HG03565 (cell line): Measurements from ENCODE around the gene CILP2.

Experiments used
- ATAC-seq: cut with Tn5 transposase; IDR thresholded peaks from one replicate; pipeline ENCODE4 v1.9.1; 2021; ENCODE audit warnings: mild to moderate bottlenecking, moderate library complexity; ENCODE audit not compliant: unreplicated experiment

The CILP2 gene

GRCh38 chr19:19504754-19505668 lies 33.1 kb upstream of the CILP2 start:
- no peak for ATAC-seq

GRCh38 chr19:19505669-19506326 lies 32.3 kb upstream of the CILP2 start:
- no peak for ATAC-seq

GRCh38 chr19:19506592-19506991 lies 31.5 kb upstream of the CILP2 start:
- no peak for ATAC-seq

GRCh38 chr19:19507354-19507753 lies 30.7 kb upstream of the CILP2 start:
- ATAC-seq = no peak

- ATAC-seq = no peak
Observed at GRCh38 chr19:19508217-19508616, 29.8 kb upstream of the CILP2 start.

- ATAC-seq = no peak
Observed at GRCh38 chr19:19510432-19510831, 27.6 kb upstream of the CILP2 start.

- ATAC-seq = no peak
Observed at GRCh38 chr19:19513682-19514081, 24.4 kb upstream of the CILP2 start.

GRCh38 chr19:19514215-19514657 lies 23.8 kb upstream of the CILP2 start:
- no peak for ATAC-seq

- ATAC-seq = no peak
Observed at GRCh38 chr19:19514881-19515641, 23.0 kb upstream of the CILP2 start, which contains the start of gene TSSK6. Gene TSSK6, minus strand, starts transcription at chr19:19515548. Its CDS starts 121 bp downstream, at chr19:19515427.

- peak; percentile 95 for ATAC-seq
Observed at GRCh38 chr19:19515642-19516519, 22.2 kb upstream of the CILP2 start, which contains the start of gene NDUFA13. Gene NDUFA13, plus strand, starts transcription at chr19:19516225. Its CDS starts 14 bp downstream, at chr19:19516239.

GRCh38 chr19:19517235-19517619 lies 20.8 kb upstream of the CILP2 start:
- no peak for ATAC-seq

GRCh38 chr19:19520989-19521388 lies 17.1 kb upstream of the CILP2 start:
- no peak for ATAC-seq

- no peak for ATAC-seq
Observed at GRCh38 chr19:19523177-19523576, 14.9 kb upstream of the CILP2 start.

GRCh38 chr19:19524053-19524452 lies 14.0 kb upstream of the CILP2 start:
- ATAC-seq = no peak

- ATAC-seq = no peak
Observed at GRCh38 chr19:19525611-19526380, 12.3 kb upstream of the CILP2 start.

GRCh38 chr19:19526581-19527370 lies 11.3 kb upstream of the CILP2 start:
- no peak for ATAC-seq

- ATAC-seq = no peak
Observed at GRCh38 chr19:19527371-19527656, 10.8 kb upstream of the CILP2 start.

GRCh38 chr19:19527674-19528625 lies 10.1 kb upstream of the CILP2 start:
- no peak for ATAC-seq
